ENCODE measurements around the gene NIP7. TPM values are rescaled to one million over a fixed set of nuclear protein-coding genes. Genes with fewer than 3 reads are reported as not detected.

The NIP7 gene
- total and polyA plus RNA-seq, 2 of the 8 experiments (the other 6 are each of a cell fraction or from before 2014, with no cell fraction given) = 14.5 to 52.2 TPM

DNA sequence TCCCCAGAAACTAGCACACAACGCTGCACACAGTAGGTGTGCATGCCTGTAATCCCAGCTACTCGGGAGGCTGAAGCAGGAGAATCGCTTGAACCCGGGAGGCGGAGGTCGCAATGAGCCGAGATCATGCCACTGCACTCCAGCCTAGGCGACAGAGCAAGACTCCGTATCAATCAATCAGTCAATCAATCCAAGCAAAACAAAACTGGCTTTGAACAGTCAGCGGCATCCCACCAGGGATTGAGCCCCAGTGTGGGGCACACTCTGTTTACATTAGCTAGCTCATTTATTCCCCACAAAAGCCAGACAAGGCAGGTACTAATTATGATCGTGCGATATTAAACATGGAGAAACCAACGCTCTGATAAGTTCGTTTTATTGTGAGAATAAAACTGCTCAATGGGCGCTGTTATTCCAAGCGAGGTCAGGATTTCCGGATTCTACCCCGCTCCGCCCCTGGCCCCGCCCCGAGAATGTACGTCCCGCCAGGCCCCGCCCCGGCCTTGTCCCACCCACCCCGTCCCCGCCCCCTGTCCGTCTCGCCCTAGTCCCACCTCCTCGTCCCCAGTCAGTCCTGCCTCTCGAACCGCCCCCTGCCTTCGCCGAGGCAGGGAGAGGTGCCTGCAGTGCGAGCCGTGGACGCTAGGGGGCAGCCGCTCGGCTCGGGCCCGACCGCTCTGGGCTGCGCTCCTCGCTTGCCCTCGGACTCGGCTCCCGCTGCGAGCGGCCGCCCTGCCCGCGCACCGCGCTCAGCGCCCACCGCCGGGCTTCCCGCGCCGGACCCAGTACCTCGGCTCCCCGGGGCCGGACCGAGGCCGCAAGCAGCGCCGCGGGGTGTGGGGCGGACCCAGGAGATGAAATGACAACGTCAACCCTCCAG lies 28.7 kb upstream of the NIP7 start, which contains the start of gene VPS4A (continued):
- TF ChIP-seq, protein P1, sequence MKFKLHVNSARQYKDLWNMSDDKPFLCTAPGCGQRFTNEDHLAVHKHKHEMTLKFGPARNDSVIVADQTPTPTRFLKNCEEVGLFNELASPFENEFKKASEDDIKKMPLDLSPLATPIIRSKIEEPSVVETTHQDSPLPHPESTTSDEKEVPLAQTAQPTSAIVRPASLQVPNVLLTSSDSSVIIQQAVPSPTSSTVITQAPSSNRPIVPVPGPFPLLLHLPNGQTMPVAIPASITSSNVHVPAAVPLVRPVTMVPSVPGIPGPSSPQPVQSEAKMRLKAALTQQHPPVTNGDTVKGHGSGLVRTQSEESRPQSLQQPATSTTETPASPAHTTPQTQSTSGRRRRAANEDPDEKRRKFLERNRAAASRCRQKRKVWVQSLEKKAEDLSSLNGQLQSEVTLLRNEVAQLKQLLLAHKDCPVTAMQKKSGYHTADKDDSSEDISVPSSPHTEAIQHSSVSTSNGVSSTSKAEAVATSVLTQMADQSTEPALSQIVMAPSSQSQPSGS (IDR thresholded peaks at IDR 0.05; ENCODE audit: low read length) = no peak
- TF ChIP-seq GABPA (IDR thresholded peaks at IDR 0.05; ENCODE audit: borderline replicate concordance, insufficient read depth, low read length) (no peak), NANOG (IDR thresholded peaks at IDR 0.05; ENCODE audit: insufficient read depth, low read depth, low read length, poor library complexity, severe bottlenecking) (no peak), BCL11A (IDR thresholded peaks at IDR 0.05; ENCODE audit: low read depth in 2 of 2, low read length in 2 of 2) (no peak), RAD21 (IDR thresholded peaks at IDR 0.05 in 1 of 2, conservative IDR thresholded peaks at IDR 0.05 in 1 of 2; ENCODE audit: low read depth in 2 of 2, low read length in 2 of 2) (peak; percentile 19 to 44; a peak in 3 of 4 replicates), SP1 (IDR thresholded peaks at IDR 0.05; ENCODE audit: low read depth, low read length) (peak; percentile 56; the same call in 1 of the 2 replicates), CREB1 (IDR thresholded peaks at IDR 0.05) (peak; percentile 57; the same call in 1 of the 2 replicates), TBP (IDR thresholded peaks at IDR 0.05; ENCODE audit: low read depth, low read length) (peak; percentile 56; the same call in 1 of the 2 replicates), MAFK (IDR thresholded peaks at IDR 0.05; ENCODE audit: low read depth, low read length) (no peak), KDM1A (IDR thresholded peaks at IDR 0.05; ENCODE audit: borderline replicate concordance, low read length) (no peak), BACH1 (IDR thresholded peaks at IDR 0.05; ENCODE audit: low read length) (no peak), POLR2A (IDR thresholded peaks at IDR 0.05; ENCODE audit: control extremely low read depth in 1 of 2, low read depth in 2 of 2, low read length in 2 of 2) (peak in 1 of 2 experiments; percentile 64; a peak in 1 of 3 replicates), NRF1 (IDR thresholded peaks at IDR 0.05; ENCODE audit: low read depth, low read length) (no peak), YY1 (IDR thresholded peaks at IDR 0.05; ENCODE audit: low read depth, low read length) (0 out of 2 replicates have a peak, but pooled peaks have one; percentile 3), EP300 (IDR thresholded peaks at IDR 0.05; ENCODE audit: borderline replicate concordance in 1 of 2, low read depth in 2 of 2, low read length in 2 of 2) (no peak; a peak in 1 of 3 replicates), TAF1 (IDR thresholded peaks at IDR 0.05; ENCODE audit: low read depth, low read length) (peak; percentile 74; the same call in 1 of the 2 replicates)
- TF ChIP-seq, protein P2, sequence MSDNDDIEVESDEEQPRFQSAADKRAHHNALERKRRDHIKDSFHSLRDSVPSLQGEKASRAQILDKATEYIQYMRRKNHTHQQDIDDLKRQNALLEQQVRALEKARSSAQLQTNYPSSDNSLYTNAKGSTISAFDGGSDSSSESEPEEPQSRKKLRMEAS (IDR thresholded peaks at IDR 0.05) = peak; percentile 60
- TF ChIP-seq, protein P3, sequence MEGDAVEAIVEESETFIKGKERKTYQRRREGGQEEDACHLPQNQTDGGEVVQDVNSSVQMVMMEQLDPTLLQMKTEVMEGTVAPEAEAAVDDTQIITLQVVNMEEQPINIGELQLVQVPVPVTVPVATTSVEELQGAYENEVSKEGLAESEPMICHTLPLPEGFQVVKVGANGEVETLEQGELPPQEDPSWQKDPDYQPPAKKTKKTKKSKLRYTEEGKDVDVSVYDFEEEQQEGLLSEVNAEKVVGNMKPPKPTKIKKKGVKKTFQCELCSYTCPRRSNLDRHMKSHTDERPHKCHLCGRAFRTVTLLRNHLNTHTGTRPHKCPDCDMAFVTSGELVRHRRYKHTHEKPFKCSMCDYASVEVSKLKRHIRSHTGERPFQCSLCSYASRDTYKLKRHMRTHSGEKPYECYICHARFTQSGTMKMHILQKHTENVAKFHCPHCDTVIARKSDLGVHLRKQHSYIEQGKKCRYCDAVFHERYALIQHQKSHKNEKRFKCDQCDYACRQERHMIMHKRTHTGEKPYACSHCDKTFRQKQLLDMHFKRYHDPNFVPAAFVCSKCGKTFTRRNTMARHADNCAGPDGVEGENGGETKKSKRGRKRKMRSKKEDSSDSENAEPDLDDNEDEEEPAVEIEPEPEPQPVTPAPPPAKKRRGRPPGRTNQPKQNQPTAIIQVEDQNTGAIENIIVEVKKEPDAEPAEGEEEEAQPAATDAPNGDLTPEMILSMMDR (IDR thresholded peaks at IDR 0.05; ENCODE audit: control extremely low read depth in 1 of 3, insufficient read depth in 1 of 3, low read depth in 1 of 3, low read length in 3 of 3) = peak; percentile 92 to 98 (median 96)
